ENCODE measurements around the gene EME1.

The EME1 gene

GRCh38 chr17:50339381-50339780 is 33.6 kb upstream of the EME1 start:
- Histone ChIP-seq H3K4me1 (ENCODE audit: control insufficient read depth, insufficient read depth, low read length) (no peaks in the 10 kb centered on the region), H3K4me3 (ENCODE audit: low read length) (no peak overlapping the region), H3K27me3 (ENCODE audit: control insufficient read depth, insufficient read depth, low read length) (no peaks in the 10 kb centered on the region), H3K9ac (ENCODE audit: low read length) (no peak overlapping the region), H3K36me3 (ENCODE audit: control insufficient read depth, insufficient read depth, low read length) (no peaks in the 10 kb centered on the region), H3K27ac (ENCODE audit: low read depth, low read length) (no peak overlapping the region)

- Histone ChIP-seq H3K4me1 (ENCODE audit: control insufficient read depth, insufficient read depth, low read length) (peaks cover 13% of the 10 kb centered on the region), H3K4me3 (ENCODE audit: low read length) (peak overlapping the region; percentile 84), H3K27ac (ENCODE audit: low read depth, low read length) (no peak overlapping the region), H3K27me3 (ENCODE audit: control insufficient read depth, insufficient read depth, low read length) (no peaks in the 10 kb centered on the region), H3K36me3 (ENCODE audit: control insufficient read depth, insufficient read depth, low read length) (no peaks in the 10 kb centered on the region), H3K9ac (ENCODE audit: low read length) (no peak overlapping the region)
Measured at GRCh38 chr17:50344731-50345365, 28.2 kb upstream of the EME1 start.

- Histone ChIP-seq H3K4me1 (ENCODE audit: control insufficient read depth, insufficient read depth, low read length) (peaks cover 13% of the 10 kb centered on the region), H3K36me3 (ENCODE audit: control insufficient read depth, insufficient read depth, low read length) (no peaks in the 10 kb centered on the region), H3K4me3 (ENCODE audit: low read length) (peak within 1 kb of the TSS; percentile 84), H3K27me3 (ENCODE audit: control insufficient read depth, insufficient read depth, low read length) (no peaks in the 10 kb centered on the region), H3K9ac (ENCODE audit: low read length) (peak within 1 kb of the TSS; percentile 69), H3K27ac (ENCODE audit: low read depth, low read length) (peak within 1 kb of the TSS; percentile 30)
Measured at GRCh38 chr17:50345432-50346312, 27.4 kb upstream of the EME1 start, which contains the start of gene XYLT2. XYLT2 (plus strand) TSS chr17:50346126; CDS start chr17:50346141, 15 bp downstream.

GRCh38 chr17:50346313-50347116 is 26.5 kb upstream of the EME1 start:
- Histone ChIP-seq H3K4me3 (ENCODE audit: low read length) (peak overlapping the region; percentile 67), H3K9ac (ENCODE audit: low read length) (peak overlapping the region; percentile 69), H3K4me1 (ENCODE audit: control insufficient read depth, insufficient read depth, low read length) (peaks cover 13% of the 10 kb centered on the region), H3K27me3 (ENCODE audit: control insufficient read depth, insufficient read depth, low read length) (no peaks in the 10 kb centered on the region), H3K36me3 (ENCODE audit: control insufficient read depth, insufficient read depth, low read length) (no peaks in the 10 kb centered on the region), H3K27ac (ENCODE audit: low read depth, low read length) (peak overlapping the region; percentile 30)

GRCh38 chr17:50347117-50347893 is 25.7 kb upstream of the EME1 start:
- no peak overlapping the region for H3K27ac ChIP-seq (ENCODE audit: low read depth, low read length)
- no peaks in the 10 kb centered on the region for H3K27me3 ChIP-seq (ENCODE audit: control insufficient read depth, insufficient read depth, low read length)
- H3K4me1 ChIP-seq (ENCODE audit: control insufficient read depth, insufficient read depth, low read length): peaks cover 13% of the 10 kb centered on the region
- no peaks in the 10 kb centered on the region for H3K36me3 ChIP-seq (ENCODE audit: control insufficient read depth, insufficient read depth, low read length)
- H3K4me3 ChIP-seq (ENCODE audit: low read length): peak overlapping the region; percentile 67
- peak overlapping the region; percentile 12 for H3K9ac ChIP-seq (ENCODE audit: low read length)

GRCh38 chr17:50347894-50348291 is 25.1 kb upstream of the EME1 start:
- peaks cover 13% of the 10 kb centered on the region for H3K4me1 ChIP-seq (ENCODE audit: control insufficient read depth, insufficient read depth, low read length)
- no peaks in the 10 kb centered on the region for H3K27me3 ChIP-seq (ENCODE audit: control insufficient read depth, insufficient read depth, low read length)
- no peak overlapping the region for H3K9ac ChIP-seq (ENCODE audit: low read length)
- peak overlapping the region; percentile 67 for H3K4me3 ChIP-seq (ENCODE audit: low read length)
- H3K36me3 ChIP-seq (ENCODE audit: control insufficient read depth, insufficient read depth, low read length): no peaks in the 10 kb centered on the region
- no peak overlapping the region for H3K27ac ChIP-seq (ENCODE audit: low read depth, low read length)

- H3K27ac ChIP-seq (ENCODE audit: low read depth, low read length): no peak overlapping the region
- H3K27me3 ChIP-seq (ENCODE audit: control insufficient read depth, insufficient read depth, low read length): no peaks in the 10 kb centered on the region
- no peak overlapping the region for H3K4me3 ChIP-seq (ENCODE audit: low read length)
- H3K4me1 ChIP-seq (ENCODE audit: control insufficient read depth, insufficient read depth, low read length): peaks cover 13% of the 10 kb centered on the region
- no peak overlapping the region for H3K9ac ChIP-seq (ENCODE audit: low read length)
- H3K36me3 ChIP-seq (ENCODE audit: control insufficient read depth, insufficient read depth, low read length): no peaks in the 10 kb centered on the region
Measured at GRCh38 chr17:50348522-50349242, 24.3 kb upstream of the EME1 start.

GRCh38 chr17:50349243-50349600 is 23.8 kb upstream of the EME1 start:
- H3K27me3 ChIP-seq (ENCODE audit: control insufficient read depth, insufficient read depth, low read length): no peaks in the 10 kb centered on the region
- no peak overlapping the region for H3K4me3 ChIP-seq (ENCODE audit: low read length)
- H3K4me1 ChIP-seq (ENCODE audit: control insufficient read depth, insufficient read depth, low read length): peaks cover 13% of the 10 kb centered on the region
- no peak overlapping the region for H3K27ac ChIP-seq (ENCODE audit: low read depth, low read length)
- H3K36me3 ChIP-seq (ENCODE audit: control insufficient read depth, insufficient read depth, low read length): peaks cover 5% of the 10 kb centered on the region
- no peak overlapping the region for H3K9ac ChIP-seq (ENCODE audit: low read length)

- Histone ChIP-seq H3K36me3 (ENCODE audit: control insufficient read depth, insufficient read depth, low read length) (peaks cover 11% of the 10 kb centered on the region), H3K9ac (ENCODE audit: low read length) (no peak overlapping the region), H3K4me1 (ENCODE audit: control insufficient read depth, insufficient read depth, low read length) (peaks cover 7% of the 10 kb centered on the region), H3K27me3 (ENCODE audit: control insufficient read depth, insufficient read depth, low read length) (no peaks in the 10 kb centered on the region), H3K4me3 (ENCODE audit: low read length) (no peak overlapping the region), H3K27ac (ENCODE audit: low read depth, low read length) (no peak overlapping the region)
Measured at GRCh38 chr17:50350733-50351132, 22.3 kb upstream of the EME1 start.

- Histone ChIP-seq H3K36me3 (ENCODE audit: control insufficient read depth, insufficient read depth, low read length) (peaks cover 17% of the 10 kb centered on the region), H3K27me3 (ENCODE audit: control insufficient read depth, insufficient read depth, low read length) (no peaks in the 10 kb centered on the region), H3K9ac (ENCODE audit: low read length) (no peak overlapping the region), H3K4me3 (ENCODE audit: low read length) (no peak overlapping the region), H3K27ac (ENCODE audit: low read depth, low read length) (no peak overlapping the region), H3K4me1 (ENCODE audit: control insufficient read depth, insufficient read depth, low read length) (peaks cover 5% of the 10 kb centered on the region)
Measured at GRCh38 chr17:50352072-50352692, 20.8 kb upstream of the EME1 start.
